KMS-11 (cell line): ENCODE results near the gene COL1A2.

Experiments
- H2AFZ ChIP-seq: fragments of 200-600 bp; sonication (generic); 2 replicates; pipeline ENCODE4 v1.6.1; 2016; ENCODE audit warnings: antibody characterized with exemption, mixed run types, low read depth
- H3K27ac ChIP-seq: fragments of 200-600 bp; sonication (generic); 2 replicates; pipeline ENCODE4 v1.6.1; 2016; ENCODE audit warnings: mild to moderate bottlenecking, mixed run types
- H3K27me3 ChIP-seq: fragments of 200-600 bp; sonication (generic); 2 replicates; pipeline ENCODE4 v1.6.1; 2017; ENCODE audit warnings: mild to moderate bottlenecking, low read depth, mixed run types, moderate library complexity; ENCODE audit not compliant: insufficient read depth
- H3K36me3 ChIP-seq: fragments of 200-600 bp; sonication (generic); 2 replicates; pipeline ENCODE4 v1.6.1; 2017; ENCODE audit warnings: mild to moderate bottlenecking, mixed run types; ENCODE audit not compliant: insufficient read depth
- H3K4me1 ChIP-seq: fragments of 200-600 bp; sonication (generic); 2 replicates; pipeline ENCODE4 v1.6.1; 2016; ENCODE audit warnings: mild to moderate bottlenecking, low read depth, mixed run types; ENCODE audit not compliant: poor library complexity, severe bottlenecking
- H3K4me2 ChIP-seq: fragments of 200-600 bp; sonication (generic); 2 replicates; pipeline ENCODE4 v1.7.0; 2016; ENCODE audit warnings: mild to moderate bottlenecking, mixed run types
- H3K4me3 ChIP-seq: fragments of 200-600 bp; sonication (generic); IDR thresholded peaks from 2 replicates; pipeline ENCODE4 v1.6.1; 2017; ENCODE audit warnings: low read depth, low read length, mixed read lengths; ENCODE audit not compliant: insufficient read depth
- H3K79me2 ChIP-seq: fragments of 200-600 bp; sonication (generic); 2 replicates; pipeline ENCODE4 v1.6.1; 2016; ENCODE audit warnings: low read depth, mixed run types; ENCODE audit not compliant: insufficient read depth
- H3K9ac ChIP-seq: fragments of 200-600 bp; sonication (generic); 2 replicates; pipeline ENCODE4 v1.6.1; 2016; ENCODE audit warnings: mild to moderate bottlenecking, mixed run types
- H4K20me1 ChIP-seq: fragments of 200-600 bp; sonication (generic); 2 replicates; pipeline ENCODE4 v1.6.1; 2016; ENCODE audit warnings: mild to moderate bottlenecking, mixed run types; ENCODE audit not compliant: insufficient read depth
- TF ChIP-seq, protein P1 (sequence below): fragments of 200-600 bp; sonication (generic); conservative IDR thresholded peaks from 2 replicates; pipeline ENCODE4 v1.6.1; 2017; ENCODE audit warnings: low read depth, mild to moderate bottlenecking, antibody characterized with exemption, low read length, moderate library complexity, mixed read lengths

Gene COL1A2

GRCh38 chr7:94449151-94449725, 54.5 kb downstream of the COL1A2 start:
- H3K79me2 ChIP-seq: no peaks in the 10 kb centered on the region

DNA sequence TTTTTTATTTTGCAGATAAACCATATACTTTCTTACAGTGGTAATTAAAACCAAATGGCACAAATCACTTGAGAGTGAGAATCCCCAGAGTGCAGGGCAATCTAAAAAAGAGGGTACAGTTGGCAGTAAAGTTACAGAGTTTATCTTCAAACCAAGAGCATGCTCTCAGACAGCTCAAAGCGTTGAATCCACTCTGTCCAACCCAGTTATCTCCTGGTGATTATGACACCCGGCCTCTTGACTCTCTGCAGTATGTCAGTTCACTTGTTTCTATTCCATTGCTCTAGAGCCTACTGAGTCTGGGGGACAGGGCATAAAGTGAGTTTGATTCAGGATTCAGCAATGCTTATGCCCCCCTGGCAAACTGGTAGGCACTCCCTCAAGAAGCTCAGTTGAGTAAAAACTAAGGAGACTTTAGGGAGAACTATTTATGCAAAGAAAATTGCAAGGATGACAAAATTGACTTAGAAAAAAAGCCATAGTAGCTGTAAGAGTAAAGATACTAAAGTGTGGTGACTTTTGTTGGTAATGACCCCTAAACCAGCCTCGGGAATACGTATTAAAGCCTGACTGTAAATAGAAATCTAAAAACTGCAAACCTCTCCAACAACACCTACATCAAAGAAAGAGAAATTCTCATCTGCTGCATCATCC, 55.5 kb downstream of the COL1A2 start:
- no peak overlapping the region for H3K9ac ChIP-seq
- H3K27ac ChIP-seq: no peak overlapping the region
- H3K4me3 ChIP-seq: no peak overlapping the region
- H3K4me1 ChIP-seq: peaks cover 12% of the 10 kb centered on the region
- 0 out of 2 replicates have a peak overlapping the region, but pooled peaks have one; percentile 3 for H2AFZ ChIP-seq
- H3K36me3 ChIP-seq: no peaks in the 10 kb centered on the region
- no peaks in the 10 kb centered on the region for H3K27me3 ChIP-seq
- no peak overlapping the region for H3K4me2 ChIP-seq
- no peaks in the 10 kb centered on the region for H3K79me2 ChIP-seq
- H4K20me1 ChIP-seq: no peaks in the 10 kb centered on the region
- TF ChIP-seq, protein P1, sequence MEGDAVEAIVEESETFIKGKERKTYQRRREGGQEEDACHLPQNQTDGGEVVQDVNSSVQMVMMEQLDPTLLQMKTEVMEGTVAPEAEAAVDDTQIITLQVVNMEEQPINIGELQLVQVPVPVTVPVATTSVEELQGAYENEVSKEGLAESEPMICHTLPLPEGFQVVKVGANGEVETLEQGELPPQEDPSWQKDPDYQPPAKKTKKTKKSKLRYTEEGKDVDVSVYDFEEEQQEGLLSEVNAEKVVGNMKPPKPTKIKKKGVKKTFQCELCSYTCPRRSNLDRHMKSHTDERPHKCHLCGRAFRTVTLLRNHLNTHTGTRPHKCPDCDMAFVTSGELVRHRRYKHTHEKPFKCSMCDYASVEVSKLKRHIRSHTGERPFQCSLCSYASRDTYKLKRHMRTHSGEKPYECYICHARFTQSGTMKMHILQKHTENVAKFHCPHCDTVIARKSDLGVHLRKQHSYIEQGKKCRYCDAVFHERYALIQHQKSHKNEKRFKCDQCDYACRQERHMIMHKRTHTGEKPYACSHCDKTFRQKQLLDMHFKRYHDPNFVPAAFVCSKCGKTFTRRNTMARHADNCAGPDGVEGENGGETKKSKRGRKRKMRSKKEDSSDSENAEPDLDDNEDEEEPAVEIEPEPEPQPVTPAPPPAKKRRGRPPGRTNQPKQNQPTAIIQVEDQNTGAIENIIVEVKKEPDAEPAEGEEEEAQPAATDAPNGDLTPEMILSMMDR: no peak

More at GRCh38 chr7:94449151-94449725, 54.5 kb downstream of the COL1A2 start:
- no peak overlapping the region for H3K9ac ChIP-seq
- H3K4me2 ChIP-seq: peak overlapping the region; percentile 32; the same call in 1 of the 2 replicates
- H3K4me3 ChIP-seq: no peak overlapping the region
- H3K27ac ChIP-seq: no peak overlapping the region
- no peaks in the 10 kb centered on the region for H3K27me3 ChIP-seq
- H3K36me3 ChIP-seq: no peaks in the 10 kb centered on the region
- H2AFZ ChIP-seq: peak overlapping the region; percentile 41
- H3K4me1 ChIP-seq: peaks cover 12% of the 10 kb centered on the region
- H4K20me1 ChIP-seq: no peaks in the 10 kb centered on the region
- TF ChIP-seq, protein P1: peak; percentile 85

DNA sequence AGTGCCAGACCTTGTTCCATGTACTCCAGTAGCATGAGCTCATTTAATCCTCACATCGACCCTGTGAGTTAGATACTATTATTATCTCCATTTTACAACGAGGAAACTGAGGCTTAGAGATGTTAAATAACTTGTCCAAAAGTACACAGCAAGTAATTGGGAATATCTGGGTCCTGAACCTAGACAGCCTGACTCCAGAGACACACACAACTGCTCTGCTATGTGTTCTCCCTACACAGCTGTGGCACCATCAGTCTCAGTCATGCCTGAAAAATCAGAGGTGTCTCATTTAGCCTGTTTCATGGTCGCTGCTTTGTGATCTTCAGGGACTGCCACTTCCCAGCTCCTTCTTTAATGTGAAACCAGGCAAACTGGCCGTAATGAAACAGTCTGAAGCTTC, 56.5 kb downstream of the COL1A2 start:
- no peaks in the 10 kb centered on the region for H3K79me2 ChIP-seq
- no peak overlapping the region for H3K9ac ChIP-seq
- H3K4me1 ChIP-seq: peaks cover 12% of the 10 kb centered on the region
- no peak overlapping the region for H2AFZ ChIP-seq
- H3K36me3 ChIP-seq: no peaks in the 10 kb centered on the region
- no peaks in the 10 kb centered on the region for H3K27me3 ChIP-seq
- no peaks in the 10 kb centered on the region for H4K20me1 ChIP-seq
- no peak overlapping the region for H3K4me2 ChIP-seq
- TF ChIP-seq, protein P1: no peak
- H3K4me3 ChIP-seq: no peak overlapping the region
- no peak overlapping the region for H3K27ac ChIP-seq

GRCh38 chr7:94452239-94452638, 57.5 kb downstream of the COL1A2 start:
- Histone ChIP-seq H3K4me2 (no peak overlapping the region), H3K27me3 (no peaks in the 10 kb centered on the region), H3K4me1 (peaks cover 12% of the 10 kb centered on the region), H3K79me2 (no peaks in the 10 kb centered on the region), H3K4me3 (no peak overlapping the region), H3K9ac (no peak overlapping the region), H2AFZ (no peak overlapping the region), H4K20me1 (no peaks in the 10 kb centered on the region), H3K27ac (no peak overlapping the region), H3K36me3 (no peaks in the 10 kb centered on the region)
- TF ChIP-seq, protein P1: no peak
